GM18870 (cell line): ENCODE results near the gene BCL11A.
A peak's percentile ranks its signal among the peaks of the same experiment; 100 is the strongest.
"Not testable (repeated sequence)": the region's sequence is repeated elsewhere in the genome, so short reads cannot be mapped to it uniquely, and the experiment has no call there.

ENCODE experiments used
- ATAC-seq: cut with Tn5 transposase; IDR thresholded peaks from one replicate; pipeline ENCODE4 v1.9.1; 2021; ENCODE audit warnings: moderate library complexity; ENCODE audit not compliant: unreplicated experiment

Gene BCL11A

GRCh38 chr2:60439219-60439974 lies 114.1 kb downstream of the BCL11A start:
- peak; percentile 98 for ATAC-seq

- ATAC-seq, result no peak
Observed at GRCh38 chr2:60438653-60439052, 114.8 kb downstream of the BCL11A start.

GRCh38 chr2:60438131-60438530 lies 115.3 kb downstream of the BCL11A start:
- no peak for ATAC-seq

GRCh38 chr2:60437080-60437696 lies 116.3 kb downstream of the BCL11A start:
- no peak for ATAC-seq

GRCh38 chr2:60433018-60433596 lies 120.3 kb downstream of the BCL11A start:
- ATAC-seq, result no peak

GRCh38 chr2:60432035-60432601 lies 121.3 kb downstream of the BCL11A start:
- ATAC-seq, result no peak

GRCh38 chr2:60429681-60430080 lies 123.8 kb downstream of the BCL11A start:
- ATAC-seq, result no peak

GRCh38 chr2:60426880-60427279 lies 126.6 kb downstream of the BCL11A start:
- ATAC-seq, result no peak

GRCh38 chr2:60426341-60426740 lies 127.1 kb downstream of the BCL11A start:
- ATAC-seq, result no peak

- no peak for ATAC-seq
Observed at GRCh38 chr2:60424233-60424632, 129.2 kb downstream of the BCL11A start.

GRCh38 chr2:60423505-60423904 lies 129.9 kb downstream of the BCL11A start:
- ATAC-seq, result no peak

GRCh38 chr2:60422826-60423483 lies 130.5 kb downstream of the BCL11A start:
- ATAC-seq, result no peak

- ATAC-seq, result not testable (repeated sequence)
Observed at GRCh38 chr2:60417210-60417609, 136.2 kb downstream of the BCL11A start.

- ATAC-seq, result no peak
Observed at GRCh38 chr2:60416221-60417008, 137.0 kb downstream of the BCL11A start.

- ATAC-seq, result no peak
Observed at GRCh38 chr2:60415814-60416213, 137.6 kb downstream of the BCL11A start.

- ATAC-seq, result peak; percentile 8
Observed at GRCh38 chr2:60414495-60415138, 138.8 kb downstream of the BCL11A start.

GRCh38 chr2:60413814-60414168 lies 139.7 kb downstream of the BCL11A start:
- ATAC-seq, result peak; percentile 77

- peak; percentile 27 for ATAC-seq
Observed at GRCh38 chr2:60413069-60413813, 140.2 kb downstream of the BCL11A start.

GRCh38 chr2:60412620-60413019 lies 140.8 kb downstream of the BCL11A start:
- no peak for ATAC-seq
